ENCODE results near the gene P2RX3.

DNA sequence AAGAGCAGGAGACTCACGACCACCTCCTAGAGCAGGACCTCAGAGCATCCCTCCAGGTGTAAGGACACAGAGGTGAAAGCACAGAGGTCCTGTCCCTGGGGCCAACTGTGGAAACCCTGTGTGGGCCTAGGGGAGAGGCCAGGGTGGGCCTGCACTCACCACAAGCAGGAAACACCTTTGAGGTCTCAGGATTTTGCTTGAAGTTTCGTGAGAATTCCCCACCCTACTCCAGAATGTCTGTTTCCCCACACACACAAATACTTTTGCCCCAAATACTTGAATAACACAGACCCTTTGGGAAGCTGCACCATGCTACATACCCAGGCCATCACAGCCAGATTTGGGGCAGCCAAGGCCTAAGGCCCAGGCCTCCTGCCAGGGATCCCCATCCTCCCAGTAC lies 70.6 kb downstream of the P2RX3 start:
- no peak for TF ChIP-seq CTCF (conservative IDR thresholded peaks at IDR 0.05)
- no peak for TF ChIP-seq ZFX (IDR thresholded peaks at IDR 0.05)

Data from C4-2B (cell line).